Measurements from ENCODE around the gene TBC1D7.

- TF ChIP-seq FOXM1 (IDR thresholded peaks at IDR 0.05; ENCODE audit: borderline replicate concordance), result no peak
- TF ChIP-seq HDGF (IDR thresholded peaks at IDR 0.05; ENCODE audit: borderline replicate concordance), result no peak
- no peak for TF ChIP-seq ZNF384 (IDR thresholded peaks at IDR 0.05)
- no peak for TF ChIP-seq ELF4 (IDR thresholded peaks at IDR 0.05)
- TF ChIP-seq FOXK2 (IDR thresholded peaks at IDR 0.05), result no peak
- no peak for TF ChIP-seq SP1 (IDR thresholded peaks at IDR 0.05)
Observed at GRCh38 chr6:13288969-13289391, 39.4 kb downstream of the TBC1D7 start.
